ENCODE data around the gene EBF3.

EBF3 gene

DNA sequence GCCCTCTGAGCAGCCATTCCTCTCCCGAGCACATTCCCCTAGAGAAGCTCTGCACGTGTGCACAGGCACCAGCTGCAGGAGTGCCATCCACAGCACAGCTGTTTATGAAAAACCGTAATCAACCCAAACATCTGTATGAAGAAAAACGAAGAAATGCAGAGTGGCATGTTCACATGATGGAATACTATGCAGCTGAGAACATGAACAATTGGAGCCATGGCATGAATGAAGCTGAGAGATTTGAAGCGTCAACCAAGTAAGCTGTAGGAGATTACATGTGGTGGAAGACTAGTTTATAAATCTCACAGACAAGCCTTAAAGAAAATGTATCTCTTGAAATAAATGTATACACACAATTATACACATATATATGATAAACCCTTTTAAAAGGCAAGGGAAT lies 176.5 kb downstream of the EBF3 start:
- DNase-seq, result no peak

DNA sequence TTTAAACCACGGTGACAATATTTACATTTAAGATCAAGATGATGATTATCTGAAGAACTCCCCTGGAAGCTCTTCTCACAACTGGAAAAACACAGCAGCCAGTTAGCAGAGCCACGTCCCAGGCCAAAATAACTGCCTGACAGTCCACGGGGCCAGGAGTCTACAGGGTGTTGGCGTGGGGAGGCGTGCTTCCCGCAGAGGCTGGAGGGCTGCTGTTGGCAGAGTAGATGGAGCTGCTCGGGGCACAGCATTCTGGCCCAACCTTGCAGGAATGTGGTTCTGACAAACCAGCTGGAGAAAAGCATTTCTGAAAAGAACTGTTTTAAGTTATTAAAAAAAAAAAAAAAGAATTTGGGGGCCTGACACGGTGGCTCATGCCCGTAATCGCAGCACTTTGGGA lies 177.9 kb downstream of the EBF3 start:
- no peak for DNase-seq

DNA sequence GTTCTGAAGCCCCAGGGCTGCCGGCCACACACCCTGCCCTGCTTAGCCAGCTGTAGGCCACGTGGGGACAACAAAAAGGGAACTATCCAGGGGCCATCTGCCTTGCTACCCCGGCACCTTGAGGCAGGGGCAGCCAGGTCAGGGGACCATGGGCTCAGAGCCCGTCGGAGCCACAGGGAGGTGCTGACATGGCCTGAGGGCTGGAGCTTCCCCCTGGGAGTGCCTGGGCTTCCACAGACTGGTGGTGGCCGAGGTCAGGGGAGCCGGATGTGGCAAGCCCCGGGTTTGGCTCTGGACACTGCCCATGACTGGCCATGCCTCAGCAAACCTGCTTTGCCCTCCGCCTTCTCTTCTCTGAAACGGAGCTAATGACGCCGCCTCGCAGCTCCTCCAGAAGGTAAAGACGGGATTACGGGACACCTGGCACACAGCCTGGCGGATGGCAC lies 178.5 kb downstream of the EBF3 start:
- DNase-seq, result no peak

All from midbrain (tissue), 1 donor.